ENCODE measurements around the gene CIDEB. TPM values are rescaled to one million over a fixed set of nuclear protein-coding genes. Genes with fewer than 3 reads are reported as not detected.

The CIDEB gene
- total and polyA plus RNA-seq, 2 of the 8 experiments (the other 6 are each of a cell fraction or from before 2014, with no cell fraction given): 0.11 TPM; not detected in 1

DNA sequence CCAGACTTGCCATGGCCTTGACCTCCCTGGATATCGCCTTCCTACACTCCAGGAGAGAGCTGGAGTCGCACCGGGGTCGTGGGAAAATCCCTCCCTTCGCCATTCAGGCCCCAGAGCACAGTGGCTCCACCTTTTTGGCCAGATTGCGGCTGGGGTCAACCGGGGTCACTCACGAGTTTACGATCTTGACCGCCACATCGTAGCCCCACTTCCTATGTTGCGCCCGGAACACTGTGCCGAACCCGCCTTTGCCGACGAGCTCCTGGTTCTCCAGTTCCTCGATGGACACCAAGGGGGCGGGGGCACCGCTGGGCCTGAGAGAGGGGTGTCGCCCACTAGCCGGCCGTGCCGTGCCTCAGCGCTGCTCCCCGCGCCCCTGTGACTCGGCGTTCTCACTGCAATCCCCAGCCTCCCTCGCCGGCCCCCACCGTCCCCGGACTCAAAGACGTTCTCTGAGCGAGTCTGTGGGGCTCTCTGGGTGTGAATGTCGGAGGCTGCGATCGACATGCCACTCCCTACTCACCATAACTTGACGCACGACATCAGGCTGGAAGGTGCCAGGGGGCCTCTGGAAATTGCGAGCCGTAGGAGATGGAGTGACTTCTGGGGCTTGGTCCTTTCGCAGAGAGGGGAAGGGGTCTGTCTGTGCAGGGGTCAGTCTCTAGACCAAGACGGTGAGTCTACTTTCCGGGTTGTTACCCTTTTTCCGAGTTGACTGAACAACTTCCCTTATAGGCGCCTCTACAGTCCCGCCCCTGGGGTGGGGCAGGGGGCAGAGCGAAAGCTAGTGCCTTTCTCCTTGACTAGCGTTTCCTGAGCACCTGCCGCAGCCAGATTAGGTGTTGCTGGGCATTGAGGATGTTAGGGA, 31.7 kb upstream of the CIDEB start, which contains the start of gene RIPK3 (continued):
- TF ChIP-seq CTBP2 (IDR thresholded peaks at IDR 0.05; ENCODE audit: borderline replicate concordance, insufficient read depth, insufficient read length, low read length) (no peak), SUZ12 (IDR thresholded peaks at IDR 0.05; ENCODE audit: low read length) (peak; percentile 70), TAF1 (IDR thresholded peaks at IDR 0.05; ENCODE audit: low read depth, low read length) (0 out of 2 replicates have a peak, but pooled peaks have one; percentile 32), ATF3 (IDR thresholded peaks at IDR 0.05; ENCODE audit: insufficient read depth, low read depth, low read length) (no peak), KDM4A (IDR thresholded peaks at IDR 0.05; ENCODE audit: low read depth, low read length, severe bottlenecking) (peak; percentile 76), SIN3A (conservative IDR thresholded peaks at IDR 0.05 in 1 of 2, IDR thresholded peaks at IDR 0.05 in 1 of 2; ENCODE audit: low read depth in 1 of 2, low read length in 2 of 2) (peak in 1 of 2 experiments; percentile 41; a peak in 1 of 4 replicates)
- TF ChIP-seq, protein P1, sequence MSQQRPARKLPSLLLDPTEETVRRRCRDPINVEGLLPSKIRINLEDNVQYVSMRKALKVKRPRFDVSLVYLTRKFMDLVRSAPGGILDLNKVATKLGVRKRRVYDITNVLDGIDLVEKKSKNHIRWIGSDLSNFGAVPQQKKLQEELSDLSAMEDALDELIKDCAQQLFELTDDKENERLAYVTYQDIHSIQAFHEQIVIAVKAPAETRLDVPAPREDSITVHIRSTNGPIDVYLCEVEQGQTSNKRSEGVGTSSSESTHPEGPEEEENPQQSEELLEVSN (IDR thresholded peaks at IDR 0.05): 0 out of 2 replicates have a peak, but pooled peaks have one; percentile 23
